Measurements from ENCODE around the gene BACE1-AS.

DNA sequence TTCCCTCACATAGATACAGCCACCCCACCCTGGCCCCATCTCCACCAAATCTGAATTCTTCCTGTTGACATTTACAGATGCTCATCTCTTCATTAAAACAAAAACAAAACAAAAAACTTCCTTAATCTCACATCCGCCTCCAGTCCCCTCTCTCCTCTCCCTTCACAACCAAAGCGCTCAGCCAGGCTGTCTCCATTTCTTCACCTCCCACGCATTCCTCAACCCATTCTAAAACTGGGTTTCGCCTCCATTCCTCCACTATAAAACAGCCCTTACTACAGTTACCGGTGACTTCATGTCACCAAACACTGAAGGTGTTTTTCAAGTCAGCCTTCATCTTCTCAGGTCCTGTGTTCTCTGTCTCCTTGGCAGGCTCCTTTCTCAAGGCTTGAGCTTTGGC, 9.6 kb downstream of the BACE1-AS start:
- TF ChIP-seq GATA3 (IDR thresholded peaks at IDR 0.05; ENCODE audit: low read depth, low read length): no peak
- no peak for TF ChIP-seq GATA2 (IDR thresholded peaks at IDR 0.05; ENCODE audit: low read depth, low read length)
